ENCODE results near the gene FAM120B.

GRCh38 chr6:170385506-170385905 is 78.9 kb downstream of the FAM120B start:
- TF ChIP-seq TOX (CRISPR knock-in tag; IDR thresholded peaks at IDR 0.05; ENCODE audit: borderline replicate concordance) (no peak), SNAI2 (CRISPR knock-in tag; IDR thresholded peaks at IDR 0.05) (no peak), CSRNP3 (CRISPR knock-in tag; IDR thresholded peaks at IDR 0.05) (no peak), PATZ1 (CRISPR knock-in tag; IDR thresholded peaks at IDR 0.05; ENCODE audit: borderline replicate concordance) (no peak), TSHZ2 (CRISPR knock-in tag; IDR thresholded peaks at IDR 0.05) (no peak), TCF4 (CRISPR knock-in tag; IDR thresholded peaks at IDR 0.05; ENCODE audit: borderline replicate concordance) (no peak), RARB (CRISPR knock-in tag; IDR thresholded peaks at IDR 0.05) (no peak), ARNTL (CRISPR knock-in tag; IDR thresholded peaks at IDR 0.05; ENCODE audit: borderline replicate concordance, low read depth) (no peak), ZFP3 (CRISPR knock-in tag; IDR thresholded peaks at IDR 0.05) (no peak), PPARA (CRISPR knock-in tag; IDR thresholded peaks at IDR 0.05; ENCODE audit: borderline replicate concordance) (no peak), CREB5 (CRISPR knock-in tag; IDR thresholded peaks at IDR 0.05; ENCODE audit: low read depth) (no peak), ZNF8 (CRISPR knock-in tag; IDR thresholded peaks at IDR 0.05) (no peak), ZFP30 (CRISPR knock-in tag; IDR thresholded peaks at IDR 0.05) (no peak)
